ENCODE results near the gene QSOX2. TPM values are rescaled to one million over a fixed set of nuclear protein-coding genes. Genes with fewer than 3 reads are reported as not detected.

Gene QSOX2
- total RNA-seq, 1 experiment from 2014 or later: 34.6 TPM

DNA sequence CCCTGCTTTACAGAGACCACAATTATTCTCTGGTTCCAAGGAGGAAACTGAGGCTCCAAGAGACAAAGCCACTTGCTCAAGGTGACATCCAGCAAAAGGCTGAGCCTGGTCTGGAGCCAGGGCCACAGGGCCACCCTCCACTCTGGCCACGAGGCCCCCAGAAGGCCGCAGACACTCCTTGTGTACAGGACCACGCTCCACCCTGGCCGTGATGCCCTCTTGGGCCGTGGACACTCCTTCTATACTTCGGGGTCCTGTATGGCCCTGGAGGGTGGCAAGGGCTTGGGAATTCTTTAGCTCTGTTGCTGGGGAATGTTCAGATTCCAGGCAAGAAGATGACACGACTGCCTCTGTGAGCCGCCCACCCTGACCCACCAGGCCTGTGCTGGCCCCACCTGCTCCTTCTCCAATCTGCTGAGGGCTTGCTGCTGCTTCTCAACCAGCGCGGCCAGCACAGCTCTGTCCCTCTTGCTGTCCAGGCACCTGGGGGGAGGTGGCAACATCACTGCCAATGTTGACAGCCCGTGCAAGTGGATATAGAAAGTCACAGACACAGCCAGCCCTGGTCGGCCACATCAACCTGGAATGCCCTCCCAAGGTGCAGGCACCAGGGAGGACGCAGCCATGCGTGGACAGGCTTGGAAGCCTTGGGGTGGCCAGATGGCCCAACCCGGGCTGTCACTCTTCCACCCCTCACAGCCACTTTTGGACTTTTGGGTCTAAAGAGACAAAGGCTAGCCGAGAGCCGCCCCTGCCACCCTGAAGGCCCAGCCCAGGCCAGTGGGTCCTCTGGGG lies 20.1 kb upstream of the QSOX2 start:
- intact Hi-C loops (cut with micrococcal nuclease; ENCODE audit: unreplicated experiment): loop anchor here (5.0 kb wide), 1 partner anchor 123 kb away; no protein-coding TSS in a partner anchor
- Histone ChIP-seq H3K9me3 (ENCODE audit: insufficient read depth, low read depth) (no peaks in the 10 kb centered on the region), H4K20me1 (ENCODE audit: insufficient read depth) (no peaks in the 10 kb centered on the region), H3F3A (ENCODE audit: insufficient read depth, low read depth) (0 out of 2 replicates have a peak, but pooled peaks cover 5% of the 10 kb centered on the region), H3K4me3 (no peak overlapping the region), H3K9me2 (ENCODE audit: insufficient read depth) (no peaks in the 10 kb centered on the region), H3K27me3 (ENCODE audit: insufficient read depth, low read depth) (peaks cover 54% of the 10 kb centered on the region), H3K36me3 (ENCODE audit: low read depth) (no peaks in the 10 kb centered on the region), H3K79me2 (ENCODE audit: low read depth) (no peaks in the 10 kb centered on the region), H3K4me2 (no peak overlapping the region), H2AFZ (no peak overlapping the region), H3K4me1 (replicated peaks; ENCODE audit: insufficient read depth) (no peaks in the 10 kb centered on the region; the same call in 1 of the 2 replicates), H3K27ac (no peak overlapping the region)
- POLR2A ChIA-PET (ENCODE audit: unreplicated experiment): interaction anchor here (0.6 kb wide), 2 partner anchors 365 to 862 kb away, joined by 3 read pairs; no protein-coding TSS in a partner anchor
- no peak for TF ChIP-seq EZH2 (IDR thresholded peaks at IDR 0.05; ENCODE audit: low read depth)
- TF ChIP-seq, protein P1, sequence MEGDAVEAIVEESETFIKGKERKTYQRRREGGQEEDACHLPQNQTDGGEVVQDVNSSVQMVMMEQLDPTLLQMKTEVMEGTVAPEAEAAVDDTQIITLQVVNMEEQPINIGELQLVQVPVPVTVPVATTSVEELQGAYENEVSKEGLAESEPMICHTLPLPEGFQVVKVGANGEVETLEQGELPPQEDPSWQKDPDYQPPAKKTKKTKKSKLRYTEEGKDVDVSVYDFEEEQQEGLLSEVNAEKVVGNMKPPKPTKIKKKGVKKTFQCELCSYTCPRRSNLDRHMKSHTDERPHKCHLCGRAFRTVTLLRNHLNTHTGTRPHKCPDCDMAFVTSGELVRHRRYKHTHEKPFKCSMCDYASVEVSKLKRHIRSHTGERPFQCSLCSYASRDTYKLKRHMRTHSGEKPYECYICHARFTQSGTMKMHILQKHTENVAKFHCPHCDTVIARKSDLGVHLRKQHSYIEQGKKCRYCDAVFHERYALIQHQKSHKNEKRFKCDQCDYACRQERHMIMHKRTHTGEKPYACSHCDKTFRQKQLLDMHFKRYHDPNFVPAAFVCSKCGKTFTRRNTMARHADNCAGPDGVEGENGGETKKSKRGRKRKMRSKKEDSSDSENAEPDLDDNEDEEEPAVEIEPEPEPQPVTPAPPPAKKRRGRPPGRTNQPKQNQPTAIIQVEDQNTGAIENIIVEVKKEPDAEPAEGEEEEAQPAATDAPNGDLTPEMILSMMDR (conservative IDR thresholded peaks at IDR 0.05): no peak
- no peak for DNase-seq
- CTCF ChIA-PET: no interaction called here
- no TSS peak for BruUV-seq (replicated peaks)

DNA sequence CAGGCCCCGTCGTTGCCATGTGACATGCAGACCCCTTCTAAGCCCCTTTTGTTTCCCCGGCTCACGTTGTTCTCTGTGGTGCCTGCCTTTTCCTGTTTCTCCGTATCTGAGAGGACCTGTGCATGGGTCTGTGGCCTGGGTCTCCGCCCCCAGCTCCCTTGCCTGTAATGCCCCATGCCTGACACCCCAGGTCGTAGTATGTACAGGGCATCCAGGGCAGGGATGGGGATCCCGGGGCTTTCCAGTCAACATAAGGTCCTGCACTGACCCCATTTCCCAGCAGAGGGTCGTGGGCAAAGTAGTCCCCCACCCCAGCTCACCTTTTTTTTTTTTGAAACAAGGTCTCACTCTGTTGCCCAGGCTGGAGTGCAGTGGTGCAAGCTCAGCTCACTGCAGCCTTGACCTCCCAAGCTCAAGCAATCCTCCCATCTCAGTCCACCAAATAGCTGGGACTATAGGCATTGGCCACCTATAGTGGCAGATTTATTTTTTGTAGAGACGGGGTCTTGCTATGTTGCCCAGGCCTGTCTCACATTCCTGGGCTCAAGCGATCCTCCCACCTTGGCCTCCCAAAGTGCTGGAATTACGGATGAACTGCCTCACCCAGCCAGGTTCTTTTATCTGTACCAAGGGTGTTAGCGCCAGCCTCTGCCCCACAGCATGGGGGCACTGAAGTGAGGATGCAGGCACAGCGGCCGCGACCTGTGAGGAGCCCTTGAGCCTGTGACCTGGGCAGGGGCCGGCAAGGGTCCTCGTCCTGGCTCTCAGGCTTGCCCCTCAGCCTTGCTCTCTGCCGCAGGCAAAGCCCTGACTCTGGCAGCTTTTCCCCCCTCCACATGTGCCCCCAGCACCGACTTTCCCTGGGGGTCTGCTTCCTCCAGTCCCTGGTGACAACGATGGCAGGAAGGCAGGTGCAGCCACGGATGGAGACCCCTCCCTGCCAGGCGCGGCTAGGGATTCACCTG lies 19.1 kb upstream of the QSOX2 start:
- Histone ChIP-seq H3K4me3 (no peak overlapping the region), H3K36me3 (ENCODE audit: low read depth) (no peaks in the 10 kb centered on the region), H3K27ac (no peak overlapping the region), H3K4me2 (no peak overlapping the region), H3F3A (ENCODE audit: insufficient read depth, low read depth) (0 out of 2 replicates have a peak, but pooled peaks cover 5% of the 10 kb centered on the region), H3K9me2 (ENCODE audit: insufficient read depth) (no peaks in the 10 kb centered on the region), H2AFZ (no peak overlapping the region), H3K9me3 (ENCODE audit: insufficient read depth, low read depth) (no peaks in the 10 kb centered on the region), H3K79me2 (ENCODE audit: low read depth) (no peaks in the 10 kb centered on the region), H4K20me1 (ENCODE audit: insufficient read depth) (no peaks in the 10 kb centered on the region), H3K27me3 (ENCODE audit: insufficient read depth, low read depth) (peaks cover 52% of the 10 kb centered on the region), H3K4me1 (replicated peaks; ENCODE audit: insufficient read depth) (no peaks in the 10 kb centered on the region; the same call in 1 of the 2 replicates)
- BruUV-seq (replicated peaks): no TSS peak
- CTCF ChIA-PET: interaction anchor here (0.5 kb wide), 1 partner anchor 1478 kb away, joined by 3 read pairs; no protein-coding TSS in a partner anchor
- DNase-seq: no peak
- intact Hi-C loops (cut with micrococcal nuclease; ENCODE audit: unreplicated experiment): loop anchor here (5.0 kb wide), 1 partner anchor 122 kb away; no protein-coding TSS in a partner anchor
- POLR2A ChIA-PET (ENCODE audit: unreplicated experiment): interaction anchor here (0.6 kb wide), 2 partner anchors 366 to 861 kb away, joined by 3 read pairs; no protein-coding TSS in a partner anchor
- TF ChIP-seq, protein P1 (conservative IDR thresholded peaks at IDR 0.05): no peak
- no peak for TF ChIP-seq EZH2 (IDR thresholded peaks at IDR 0.05; ENCODE audit: low read depth)

DNA sequence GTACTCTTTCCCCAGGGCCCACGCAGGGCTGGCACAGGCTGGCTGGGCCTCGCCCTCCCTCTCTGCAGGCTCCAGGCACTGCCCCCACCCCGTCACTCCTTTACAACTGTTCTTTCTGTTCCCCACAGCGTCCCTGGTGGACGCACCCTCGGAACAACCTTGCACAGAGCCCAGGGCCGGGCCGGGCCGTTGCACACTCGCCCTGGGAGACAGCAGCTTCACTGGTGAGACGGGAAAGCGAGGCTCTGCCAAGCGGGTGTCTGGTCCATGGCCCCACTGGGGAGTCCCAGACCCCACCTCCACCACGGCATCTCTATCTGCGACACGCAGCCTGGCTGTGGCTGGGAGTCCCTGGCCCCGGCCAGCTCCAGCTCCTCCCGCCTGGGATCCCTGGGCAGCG lies 18.4 kb upstream of the QSOX2 start:
- DNase-seq: no peak
- TF ChIP-seq, protein P1 (conservative IDR thresholded peaks at IDR 0.05): no peak
- TF ChIP-seq EZH2 (IDR thresholded peaks at IDR 0.05; ENCODE audit: low read depth): no peak
- Histone ChIP-seq H3K9me2 (ENCODE audit: insufficient read depth) (no peaks in the 10 kb centered on the region), H4K20me1 (ENCODE audit: insufficient read depth) (no peaks in the 10 kb centered on the region), H3F3A (ENCODE audit: insufficient read depth, low read depth) (0 out of 2 replicates have a peak, but pooled peaks cover 5% of the 10 kb centered on the region), H3K79me2 (ENCODE audit: low read depth) (no peaks in the 10 kb centered on the region), H3K27me3 (ENCODE audit: insufficient read depth, low read depth) (peaks cover 48% of the 10 kb centered on the region), H3K27ac (no peak overlapping the region), H3K4me3 (no peak overlapping the region), H3K4me1 (replicated peaks; ENCODE audit: insufficient read depth) (no peaks in the 10 kb centered on the region; the same call in 1 of the 2 replicates), H3K36me3 (ENCODE audit: low read depth) (no peaks in the 10 kb centered on the region), H3K9me3 (ENCODE audit: insufficient read depth, low read depth) (no peaks in the 10 kb centered on the region), H2AFZ (no peak overlapping the region), H3K4me2 (no peak overlapping the region)
- intact Hi-C loops (cut with micrococcal nuclease; ENCODE audit: unreplicated experiment): no loop called here
- ChIA-PET POLR2A (ENCODE audit: unreplicated experiment) (no interaction called here), CTCF (interaction anchor here (0.5 kb wide), 1 partner anchor 1477 kb away, joined by 3 read pairs; no protein-coding TSS in a partner anchor)
- no TSS peak for BruUV-seq (replicated peaks)
